Stomach (tissue), 9 donors: Measurements from ENCODE around the gene DIPK2B. TPM values are rescaled to one million over a fixed set of nuclear protein-coding genes. Genes with fewer than 3 reads are reported as not detected.

Source experiments
- DNase-seq, 2 donors: peaks; one replicate each; pipeline versions ENCODE4 v3.0.0 to v3.0.0-alpha.2; 2013 to 2019
- H3K27ac ChIP-seq, 5 donors: fragments of 200-600 bp in 4 of 5; sonication (generic) in 4 of 5; one replicate each; pipeline ENCODE4 v1.5.1; 2013 to 2019; ENCODE audit warnings: mild to moderate bottlenecking in 1 of 5, moderate library complexity in 1 of 5
- H3K27me3 ChIP-seq, 3 donors: fragments of 200-600 bp; sonication (generic); one replicate each; pipeline ENCODE4 v1.5.1; 2017 to 2019; ENCODE audit warnings: mixed run types in 1 of 3
- H3K36me3 ChIP-seq, 4 donors: fragments of 200-600 bp; sonication (generic); 1 replicate in 3 of 4; 2 replicates in 1 of 4; pipeline ENCODE4 v1.5.1; 2016 to 2019
- H3K4me1 ChIP-seq, 4 donors: fragments of 200-600 bp; sonication (generic); one replicate each; pipeline ENCODE4 v1.5.1; 2016 to 2019
- H3K4me3 ChIP-seq, 4 donors: fragments of 200-600 bp; sonication (generic) in 3 of 4; one replicate each; pipeline ENCODE4 v1.5.1; 2016 to 2019; ENCODE audit warnings: mild to moderate bottlenecking in 1 of 4
- H3K9me3 ChIP-seq, 4 donors: fragments of 200-600 bp; sonication (generic); one replicate each; pipeline ENCODE4 v1.5.1; 2016 to 2019
- EP300 ChIP-seq: sonication (generic); formaldehyde crosslinking; IDR thresholded peaks from one replicate; pipeline ENCODE4 v1.6.1; 2017; ENCODE audit warnings: antibody characterized with exemption
- POLR2A ChIP-seq, 4 donors: fragments of 450-650 bp; IDR thresholded peaks; one replicate each; pipeline ENCODE4 v1.6.1; 2016; ENCODE audit warnings: antibody characterized with exemption in 4 of 4, control low read depth in 2 of 4, mild to moderate bottlenecking in 1 of 4, moderate library complexity in 1 of 4
- POLR2AphosphoS5 ChIP-seq, 3 donors: sonication (generic); formaldehyde crosslinking; IDR thresholded peaks; one replicate each; pipeline ENCODE4 v1.6.1; 2016; ENCODE audit warnings: antibody characterized with exemption in 3 of 3
- WGBS, 5 donors: extraction: QIAGEN DNeasy Blood & Tissue Kit in 3 of 5; methylation state at CpG; one replicate each; pipeline versions ENCODE4 v1.1.5 to v1.1.7; 2013 to 2018; 5-methylcytosine and 5-hydroxymethylcytosine counted together
- intact Hi-C: fragments of 100-400 bp; cut with DNase I; formaldehyde crosslinking; loops from one replicate; pipeline ENCODE4 v1.15.1; 2023; ENCODE audit warnings: low total_unique reads
- polyA plus RNA-seq, 3 donors: library from polyadenylated mRNA; stranded (reverse); fragments of 200-250 nt; gene quantifications; one replicate each; pipeline ENCODE4 v1.2.3, GENCODE V29; 2013
- total RNA-seq, 5 donors: library from RNA; depleted of rRNA; stranded (reverse); fragments of >200 nt; gene quantifications; one replicate each; pipeline versions ENCODE4 v1.1.0 to v1.2.3, GENCODE V29; 2014 to 2016
- TF ChIP-seq, protein P1 (sequence below), 7 experiments: fragments of 450-650 bp in 4 of 7; fragments of 200-600 bp in 3 of 7; sonication (generic) in 3 of 7; IDR thresholded peaks; one replicate each; pipeline ENCODE4 v1.5.1; 2016 to 2019; ENCODE audit warnings: antibody characterized with exemption in 7 of 7, control low read depth in 2 of 7, mild to moderate bottlenecking in 1 of 7
- donor health status: healthy with polysubstance abuse.
- donor health status: Bipolar disorder and iron deficiency.
- donor health status: healthy.

DIPK2B gene
- total and polyA plus RNA-seq, 8 donors: 1.1 to 37.3 (median 6.6) TPM

- WGBS, 5 donors: 78 to 90% (median 83%) methylated on average over 4 of the region's 4 CpGs; no CpG with 5 or more reads in 1 of the 5 donors
- Histone ChIP-seq H3K4me1 (no peaks in the 10 kb centered on the region), H3K4me3 (no peak overlapping the region), H3K36me3 (no peaks in the 10 kb centered on the region), H3K27me3 (peaks cover 0 to 10% (median 0%) of the 10 kb centered on the region in 3 donors), H3K9me3 (no peaks in the 10 kb centered on the region), H3K27ac (no peak overlapping the region)
- no peak for TF ChIP-seq POLR2A (IDR thresholded peaks at IDR 0.05)
- TF ChIP-seq, protein P1, sequence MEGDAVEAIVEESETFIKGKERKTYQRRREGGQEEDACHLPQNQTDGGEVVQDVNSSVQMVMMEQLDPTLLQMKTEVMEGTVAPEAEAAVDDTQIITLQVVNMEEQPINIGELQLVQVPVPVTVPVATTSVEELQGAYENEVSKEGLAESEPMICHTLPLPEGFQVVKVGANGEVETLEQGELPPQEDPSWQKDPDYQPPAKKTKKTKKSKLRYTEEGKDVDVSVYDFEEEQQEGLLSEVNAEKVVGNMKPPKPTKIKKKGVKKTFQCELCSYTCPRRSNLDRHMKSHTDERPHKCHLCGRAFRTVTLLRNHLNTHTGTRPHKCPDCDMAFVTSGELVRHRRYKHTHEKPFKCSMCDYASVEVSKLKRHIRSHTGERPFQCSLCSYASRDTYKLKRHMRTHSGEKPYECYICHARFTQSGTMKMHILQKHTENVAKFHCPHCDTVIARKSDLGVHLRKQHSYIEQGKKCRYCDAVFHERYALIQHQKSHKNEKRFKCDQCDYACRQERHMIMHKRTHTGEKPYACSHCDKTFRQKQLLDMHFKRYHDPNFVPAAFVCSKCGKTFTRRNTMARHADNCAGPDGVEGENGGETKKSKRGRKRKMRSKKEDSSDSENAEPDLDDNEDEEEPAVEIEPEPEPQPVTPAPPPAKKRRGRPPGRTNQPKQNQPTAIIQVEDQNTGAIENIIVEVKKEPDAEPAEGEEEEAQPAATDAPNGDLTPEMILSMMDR (IDR thresholded peaks at IDR 0.05): no peak
- TF ChIP-seq POLR2AphosphoS5 (IDR thresholded peaks at IDR 0.05): no peak
- no peak for TF ChIP-seq EP300
- DNase-seq: no peak
- intact Hi-C loops: no loop called here
Measured at GRCh38 chrX:45228126-45228525, 27.4 kb upstream of the DIPK2B start.

DNA sequence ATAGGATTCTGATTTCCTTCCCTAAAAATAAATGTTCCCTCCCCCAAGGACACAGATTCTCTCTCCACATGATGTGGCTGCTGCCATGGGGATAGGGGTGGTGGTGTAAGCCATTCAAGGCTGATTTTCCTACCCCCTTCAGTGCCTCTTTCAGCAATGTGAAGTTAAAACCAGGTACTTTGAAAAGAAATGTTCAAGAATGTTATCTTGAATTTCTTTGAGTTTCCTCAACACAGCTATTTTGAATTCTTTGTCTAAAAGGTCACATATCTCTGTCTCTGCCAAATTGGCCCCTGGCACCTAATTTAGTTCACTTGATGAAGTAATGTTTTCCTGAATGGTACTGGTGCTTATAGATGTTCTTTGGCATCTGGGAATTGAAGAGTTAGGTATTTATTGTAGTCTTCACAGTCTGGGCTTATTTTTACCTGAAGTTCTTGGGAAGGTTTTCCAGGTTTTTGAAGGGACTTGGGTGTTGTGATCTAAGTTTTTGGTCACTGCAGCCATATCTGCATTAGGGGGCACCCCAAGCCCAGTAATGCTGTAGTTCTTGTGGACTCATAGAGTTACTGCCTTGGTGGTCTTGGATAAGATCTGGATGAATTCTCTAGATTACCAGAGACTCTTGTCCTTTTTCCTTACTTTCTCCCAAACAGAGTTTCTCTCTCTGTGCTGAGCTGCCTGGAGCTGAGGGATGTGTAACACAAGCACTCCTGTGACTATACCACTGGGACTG is 7.6 kb upstream of the DIPK2B start:
- Histone ChIP-seq H3K4me1 (no peaks in the 10 kb centered on the region), H3K4me3 (no peak overlapping the region)

GRCh38 chrX:45202171-45202570 is 1.5 kb upstream of the DIPK2B start:
- DNase-seq: no peak
- no peak overlapping the region for H3K4me3 ChIP-seq
- intact Hi-C loops: no loop called here
- H3K27me3 ChIP-seq: peaks cover 0 to 15% (median 0%) of the 10 kb centered on the region in 3 donors
- H3K27ac ChIP-seq: no peak overlapping the region
- H3K36me3 ChIP-seq: no peaks in the 10 kb centered on the region
- no peaks in the 10 kb centered on the region for H3K4me1 ChIP-seq
- TF ChIP-seq POLR2AphosphoS5 (IDR thresholded peaks at IDR 0.05): no peak
- TF ChIP-seq POLR2A (IDR thresholded peaks at IDR 0.05): no peak
- no peak for TF ChIP-seq EP300
- 24 to 62% (median 43%) methylated on average over 1 of the region's 1 CpG for WGBS, 5 donors
- H3K9me3 ChIP-seq: peaks cover 0 to 23% (median 7%) of the 10 kb centered on the region in 4 donors

More for the DNA sequence above, 7.6 kb upstream of the DIPK2B start:
- Histone ChIP-seq H3K27me3 (peaks cover 0 to 3% (median 0%) of the 10 kb centered on the region in 3 donors), H3K36me3 (no peaks in the 10 kb centered on the region), H3K9me3 (peaks cover 0 to 34% (median 9%) of the 10 kb centered on the region in 4 donors), H3K27ac (no peak overlapping the region)
- intact Hi-C loops: no loop called here
- no peak for DNase-seq
- TF ChIP-seq POLR2AphosphoS5 (IDR thresholded peaks at IDR 0.05) (no peak), EP300 (no peak), POLR2A (IDR thresholded peaks at IDR 0.05) (no peak)
- TF ChIP-seq, protein P1 (IDR thresholded peaks at IDR 0.05): no peak

DNA sequence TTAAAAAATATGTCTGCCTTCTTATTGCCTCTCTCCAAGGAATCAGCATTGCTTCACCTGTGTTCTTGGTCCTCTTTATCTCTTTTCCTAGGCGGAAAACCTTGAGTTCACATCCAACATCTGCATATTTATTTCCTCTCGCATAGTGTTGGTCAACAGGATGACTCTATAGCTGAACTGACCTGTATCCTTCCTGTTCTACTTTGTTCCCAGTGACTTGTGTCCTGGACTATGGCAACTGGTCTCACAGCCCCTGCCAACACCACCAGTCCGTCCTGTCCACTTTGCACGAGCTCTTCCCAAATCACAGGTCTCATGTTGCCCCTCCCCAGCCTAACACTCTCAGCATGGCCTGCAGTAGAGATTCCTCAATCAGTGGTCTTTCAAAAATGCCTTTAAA is 2.0 kb downstream of the DIPK2B start:
- Histone ChIP-seq H3K4me1 (no peaks in the 10 kb centered on the region), H3K27ac (peak overlapping the region in 1 of 5 donors; percentile 2), H3K9me3 (no peaks in the 10 kb centered on the region), H3K27me3 (peaks cover 0 to 15% (median 0%) of the 10 kb centered on the region in 3 donors), H3K36me3 (no peaks in the 10 kb centered on the region), H3K4me3 (no peak overlapping the region)
- intact Hi-C loops: no loop called here
- TF ChIP-seq POLR2A (IDR thresholded peaks at IDR 0.05): no peak
- TF ChIP-seq POLR2AphosphoS5 (IDR thresholded peaks at IDR 0.05): no peak
- TF ChIP-seq, protein P1 (IDR thresholded peaks at IDR 0.05): no peak
- TF ChIP-seq EP300: no peak
- no peak for DNase-seq
- WGBS, 5 donors: 69 to 88% (median 76%) methylated on average over 4 of the region's 4 CpGs

GRCh38 chrX:45198301-45198700 is 2.4 kb downstream of the DIPK2B start:
- Histone ChIP-seq H3K4me1 (no peaks in the 10 kb centered on the region), H3K27me3 (peaks cover 0 to 15% (median 0%) of the 10 kb centered on the region in 3 donors), H3K36me3 (no peaks in the 10 kb centered on the region), H3K27ac (no peak overlapping the region), H3K9me3 (no peaks in the 10 kb centered on the region), H3K4me3 (no peak overlapping the region)
- TF ChIP-seq, protein P1 (IDR thresholded peaks at IDR 0.05): no peak
- TF ChIP-seq POLR2AphosphoS5 (IDR thresholded peaks at IDR 0.05): peak in 1 of 3 donors; percentile 7
- WGBS, 5 donors: 46 to 70% (median 54%) methylated on average over 3 of the region's 3 CpGs
- DNase-seq: no peak
- intact Hi-C loops: no loop called here
